SK-N-MC (cell line): ENCODE measurements around the gene ZNF664.

ENCODE experiments used
- EZH2 ChIP-seq: fragments of 200-600 bp; sonication (generic); IDR thresholded peaks from one replicate; pipeline ENCODE4 v1.6.1; 2017; ENCODE audit warnings: antibody characterized with exemption
- POLR2AphosphoS5 ChIP-seq: IDR thresholded peaks from 2 replicates; pipeline ENCODE4 v1.6.1; 2012; ENCODE audit warnings: mild to moderate bottlenecking, low read depth, low read length, borderline replicate concordance

GRCh38 chr12:124026755-124027745, 54.0 kb downstream of the ZNF664 start:
- no peak for TF ChIP-seq EZH2
- no peak for TF ChIP-seq POLR2AphosphoS5
